Activated CD8-positive, alpha-beta memory T cell treated with anti-CD3 and anti-CD28 coated beads, Interleukin-2, amount 50 U/mL, for 4 hours (primary cell): Measurements from ENCODE around the gene SNAP47.

Experiments
- DNase-seq: peaks from one replicate; pipeline ENCODE4 v3.0.0-alpha.2; 2020

The SNAP47 gene

GRCh38 chr1:227769936-227770494, 34.8 kb downstream of the SNAP47 start:
- DNase-seq: no peak

- DNase-seq: no peak
Measured at GRCh38 chr1:227770812-227771211, 35.6 kb downstream of the SNAP47 start.

DNA sequence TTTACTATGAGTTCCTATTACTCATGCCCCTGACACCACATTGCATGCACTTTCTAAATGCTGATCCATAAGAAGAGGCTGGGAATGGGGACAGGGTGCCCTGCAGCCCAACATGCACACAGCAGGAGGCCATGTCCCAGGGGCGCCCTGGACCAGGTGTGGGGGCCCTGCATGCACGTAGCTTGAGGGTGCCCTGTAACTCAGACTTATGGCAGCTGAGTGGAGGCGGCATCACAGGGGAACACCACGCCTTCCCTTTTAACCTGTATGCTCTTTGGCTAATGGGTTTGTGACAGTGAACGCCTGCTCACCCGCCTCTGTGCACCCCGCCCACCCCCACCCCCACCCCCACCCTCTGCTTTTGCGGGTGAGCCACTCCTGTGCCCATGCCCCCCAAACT, 36.1 kb downstream of the SNAP47 start:
- no peak for DNase-seq

GRCh38 chr1:227771771-227772170, 36.5 kb downstream of the SNAP47 start:
- no peak for DNase-seq

- no peak for DNase-seq
Measured at GRCh38 chr1:227773558-227773957, 38.3 kb downstream of the SNAP47 start.

DNA sequence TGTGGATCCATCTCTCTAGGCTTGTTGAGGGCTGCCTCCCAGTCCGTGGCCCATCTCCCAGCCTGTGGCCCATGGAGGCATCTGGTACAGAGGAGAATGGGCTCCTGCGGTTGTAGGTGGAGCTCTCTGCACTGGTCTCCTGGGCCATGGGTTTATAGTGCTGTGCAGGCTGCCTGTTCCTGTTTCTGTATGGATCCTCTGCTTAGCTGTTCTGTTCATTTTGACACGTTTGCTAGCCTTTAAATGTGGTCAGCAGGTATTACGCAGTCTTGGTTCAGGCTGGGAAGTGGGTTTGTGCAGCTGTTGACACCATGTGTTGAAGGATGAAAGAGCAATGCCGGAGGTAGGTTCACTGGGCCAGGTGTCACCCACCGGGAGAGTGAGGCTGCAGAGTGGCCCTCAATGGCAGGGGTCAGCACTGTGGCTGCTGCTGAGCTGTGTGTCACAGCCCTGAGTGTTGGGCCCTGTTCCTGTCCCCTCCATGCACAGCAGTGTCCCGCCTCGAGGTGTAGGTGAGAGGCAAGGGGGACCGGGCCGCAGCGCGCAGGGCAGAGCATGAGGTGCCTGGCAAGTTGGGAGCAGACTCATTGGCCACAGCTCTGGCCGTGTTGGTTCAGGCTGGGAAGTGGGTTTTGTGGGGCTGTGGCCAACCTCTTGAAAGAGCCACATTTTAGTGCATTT, 39.0 kb downstream of the SNAP47 start:
- no peak for DNase-seq

DNA sequence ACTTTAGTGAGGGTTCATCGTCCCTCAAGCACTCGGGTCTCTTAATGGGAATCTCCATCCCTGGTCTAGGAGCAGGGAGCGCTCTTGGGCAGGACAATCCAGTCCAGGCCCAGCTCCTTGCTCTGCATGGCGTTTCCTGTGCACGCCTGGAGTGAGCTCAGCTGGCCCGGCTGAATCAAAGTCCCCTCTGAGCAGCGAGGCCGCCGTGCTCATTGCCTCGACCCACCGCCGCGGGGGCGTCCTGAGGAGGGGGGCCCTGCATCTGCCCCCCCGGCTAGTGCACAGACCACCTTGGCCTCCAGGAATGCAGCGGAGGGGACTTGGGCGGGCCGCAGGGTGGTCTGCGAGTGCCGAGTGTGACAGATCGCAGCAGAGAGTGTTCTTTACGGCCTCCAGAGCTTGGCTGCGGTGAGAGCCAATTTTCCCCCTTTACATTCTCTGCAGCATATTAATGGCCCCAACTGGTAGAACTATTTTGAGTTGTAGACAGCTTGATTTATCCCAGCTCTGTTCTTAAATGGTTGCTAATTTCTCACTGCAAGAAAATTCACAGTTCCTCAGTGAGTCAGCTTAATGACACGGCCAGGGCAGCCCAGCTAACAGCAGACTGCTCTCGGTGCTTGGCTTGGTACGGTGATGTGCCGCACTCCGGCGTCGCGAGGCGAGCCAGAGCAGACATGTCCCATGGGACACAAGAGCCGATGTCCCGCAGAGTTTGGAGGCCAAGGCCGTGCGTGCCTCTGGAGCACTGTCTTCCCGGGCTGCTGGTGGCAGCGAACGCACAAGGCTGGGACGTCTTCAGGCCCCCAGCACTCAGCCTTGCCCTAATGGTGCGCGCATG, 39.8 kb downstream of the SNAP47 start:
- DNase-seq: no peak

GRCh38 chr1:227775841-227776240, 40.6 kb downstream of the SNAP47 start:
- DNase-seq: no peak

GRCh38 chr1:227776331-227776771, 41.1 kb downstream of the SNAP47 start:
- no peak for DNase-seq

GRCh38 chr1:227777156-227777555, 41.9 kb downstream of the SNAP47 start:
- no peak for DNase-seq

- DNase-seq: no peak
Measured at GRCh38 chr1:227777646-227778045, 42.4 kb downstream of the SNAP47 start.

- no peak for DNase-seq
Measured at GRCh38 chr1:227778401-227778947, 43.2 kb downstream of the SNAP47 start.

DNA sequence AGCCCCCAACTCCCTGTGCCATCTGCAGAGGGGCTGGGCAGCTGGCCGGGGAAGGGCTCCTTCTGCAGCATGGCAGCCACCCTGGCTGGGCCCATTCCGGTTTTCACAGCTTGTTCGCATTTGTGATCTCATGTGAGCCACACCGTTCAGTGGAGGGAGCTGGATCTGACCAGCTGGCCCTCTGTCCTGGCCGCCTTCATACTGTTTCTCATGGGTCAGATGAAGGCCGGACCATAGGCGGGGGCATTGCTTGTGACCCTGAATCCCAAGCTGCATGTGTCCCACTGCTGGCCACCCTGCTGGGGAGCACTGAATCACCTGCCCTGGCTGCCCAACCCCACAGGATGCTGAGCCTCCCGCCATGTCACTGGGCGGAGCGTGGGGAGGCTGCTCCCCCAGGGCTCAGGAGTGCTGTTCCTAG, 43.8 kb downstream of the SNAP47 start:
- no peak for DNase-seq

DNA sequence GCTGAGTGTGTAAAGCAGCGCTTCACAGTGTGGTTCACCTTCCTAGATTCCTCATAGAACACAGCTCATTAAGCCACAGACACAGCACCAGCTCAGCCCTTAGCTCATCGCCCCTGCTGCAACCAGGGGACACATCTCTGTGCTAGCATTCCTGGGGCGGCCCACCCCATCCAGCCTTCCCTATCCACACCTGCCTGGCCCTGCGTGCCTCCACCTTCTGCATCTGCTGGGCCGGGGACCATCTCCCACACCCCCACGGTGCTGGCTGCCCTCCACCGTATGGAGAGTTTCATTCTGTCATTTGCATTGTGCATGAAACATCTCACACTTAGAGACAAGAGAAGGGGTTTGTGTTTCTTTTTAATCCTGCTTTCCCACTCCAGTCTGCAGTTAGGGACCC, 44.5 kb downstream of the SNAP47 start:
- DNase-seq: no peak

DNA sequence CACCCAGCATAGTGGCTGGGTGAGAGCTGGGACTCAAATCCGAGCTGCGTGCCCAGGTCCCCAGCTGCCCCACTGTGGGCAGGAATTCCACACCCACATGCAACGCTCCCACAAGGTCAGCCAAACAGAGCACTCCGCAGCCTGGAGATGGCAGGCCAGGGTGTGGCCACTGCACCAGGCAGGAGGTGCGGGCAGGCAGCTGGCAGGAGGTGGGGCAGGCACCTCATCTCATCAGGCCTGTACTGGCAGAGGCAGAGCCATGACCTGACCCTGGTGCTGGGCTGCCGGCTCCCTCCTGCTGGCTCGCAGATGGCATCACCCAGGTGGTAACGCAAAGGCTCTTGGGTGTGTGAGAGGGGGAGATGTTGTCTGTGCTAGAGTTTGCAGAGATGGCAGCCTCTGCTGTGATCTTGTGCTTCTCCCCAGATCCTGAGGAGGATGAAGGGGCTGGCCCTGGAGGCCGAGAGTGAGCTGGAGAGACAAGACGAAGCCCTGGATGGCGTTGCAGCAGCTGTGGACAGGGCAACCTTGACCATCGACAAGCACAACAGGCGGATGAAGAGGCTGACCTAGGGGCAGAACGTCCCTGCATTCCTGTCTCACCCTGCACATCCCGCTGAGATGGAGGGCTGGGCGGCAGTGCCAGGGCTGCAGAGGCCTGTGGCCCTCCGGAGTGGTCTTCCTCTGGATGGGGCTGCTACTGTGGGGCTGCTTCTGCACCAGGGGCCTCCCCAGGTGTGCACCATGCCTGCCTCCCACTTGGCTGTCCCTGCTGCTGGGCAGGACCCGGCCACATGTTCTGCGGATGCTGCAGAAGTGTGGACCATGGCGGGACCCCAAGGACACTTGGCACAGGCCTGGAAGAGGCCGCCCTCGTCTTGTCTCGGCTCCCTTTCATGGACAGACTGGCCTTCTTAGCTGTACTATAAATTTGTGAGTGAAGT, 45.1 kb downstream of the SNAP47 start:
- DNase-seq: no peak

DNA sequence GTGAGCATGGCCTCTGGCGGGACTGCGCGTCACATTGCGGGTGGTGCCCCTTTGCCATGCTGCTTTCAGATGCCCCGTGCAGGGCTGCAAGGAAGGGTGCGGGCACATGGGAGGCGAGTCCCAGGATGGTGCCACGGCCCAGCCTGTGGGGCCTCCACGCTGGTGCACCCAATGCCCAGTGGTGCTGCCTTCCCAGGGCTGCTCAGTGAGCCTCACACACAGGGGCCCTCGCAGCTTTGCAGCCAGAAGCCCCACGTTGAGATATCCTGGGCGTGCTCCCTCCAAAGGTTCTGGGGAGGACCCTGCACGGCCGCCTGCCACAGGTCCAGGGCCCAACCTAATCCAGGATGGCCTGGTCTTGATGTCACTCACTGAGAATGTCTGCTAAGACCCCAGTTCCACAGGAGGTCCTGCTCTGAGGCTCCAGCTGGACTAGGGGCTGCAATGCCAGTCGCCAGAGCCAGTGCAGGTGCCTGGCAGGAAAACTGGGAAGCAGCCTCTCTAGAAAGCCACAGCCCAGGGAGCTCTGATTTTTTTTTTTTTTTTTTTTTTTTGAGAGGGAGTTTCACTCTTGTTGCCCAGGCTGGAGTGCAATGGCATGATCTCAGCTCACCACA, 46.2 kb downstream of the SNAP47 start:
- DNase-seq: no peak

- DNase-seq: no peak
Measured at GRCh38 chr1:227782226-227782625, 47.0 kb downstream of the SNAP47 start.

DNA sequence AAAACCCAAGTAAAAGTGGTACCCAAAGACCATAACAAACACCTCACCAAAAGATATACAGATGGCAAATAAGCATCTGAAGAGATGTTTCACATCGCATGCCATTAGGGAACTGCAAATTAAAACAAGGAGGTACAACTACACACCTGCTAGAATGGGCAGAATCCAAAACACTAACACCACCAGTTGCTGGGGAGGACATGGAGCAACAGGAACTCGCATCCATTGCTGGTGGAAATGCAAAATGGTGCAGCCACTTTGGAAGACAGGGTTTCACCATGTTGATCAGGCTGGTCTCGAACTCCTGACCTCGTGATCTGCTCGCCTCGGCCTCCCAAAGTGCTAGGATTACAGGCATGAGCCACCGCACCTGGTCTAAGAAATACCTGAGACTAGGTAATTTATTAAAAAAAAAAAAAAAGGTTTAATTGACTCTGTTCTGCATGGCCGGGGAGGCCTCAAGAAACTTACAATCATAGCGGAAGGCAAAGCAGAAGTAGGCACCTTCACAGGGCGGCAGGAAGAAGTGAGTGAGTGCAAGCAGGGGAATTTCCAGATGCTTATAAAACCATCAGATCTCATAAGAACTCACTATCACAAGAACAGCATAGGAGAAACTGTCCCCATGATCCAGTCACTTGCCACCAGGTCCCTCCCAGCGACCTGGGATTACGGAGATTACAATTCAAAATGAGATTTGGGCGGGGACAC, 50.0 kb downstream of the SNAP47 start:
- DNase-seq: no peak

- DNase-seq: no peak
Measured at GRCh38 chr1:227785805-227786671, 50.8 kb downstream of the SNAP47 start.
